Measurements from ENCODE around the gene RPGRIP1.
"Not testable (repeated sequence)": the region's sequence is repeated elsewhere in the genome, so short reads cannot be mapped to it uniquely, and the experiment has no call there.

Gene RPGRIP1

GRCh38 chr14:21281917-21282316 is 2.0 kb downstream of the RPGRIP1 start:
- not testable (repeated sequence) for H3K27me3 ChIP-seq (ENCODE audit: control insufficient read depth in 1 of 2, insufficient read depth in 2 of 2, low read length in 2 of 2); H3K9me3 ChIP-seq (ENCODE audit: low read length); H3K4me3 ChIP-seq (ENCODE audit: low read depth in 1 of 2, low read length in 2 of 2); H3K9ac ChIP-seq (ENCODE audit: low read length); H3K36me3 ChIP-seq (ENCODE audit: insufficient read depth, low read length); H3K4me1 ChIP-seq (ENCODE audit: insufficient read depth, low read length); H3K27ac ChIP-seq (ENCODE audit: low read depth, low read length)

- not testable (repeated sequence) for H3K4me3 ChIP-seq (ENCODE audit: low read depth in 1 of 2, low read length in 2 of 2); H3K27me3 ChIP-seq (ENCODE audit: control insufficient read depth in 1 of 2, insufficient read depth in 2 of 2, low read length in 2 of 2); H3K27ac ChIP-seq (ENCODE audit: low read depth, low read length); H3K9ac ChIP-seq (ENCODE audit: low read length); H3K36me3 ChIP-seq (ENCODE audit: insufficient read depth, low read length); H3K4me1 ChIP-seq (ENCODE audit: insufficient read depth, low read length); H3K9me3 ChIP-seq (ENCODE audit: low read length)
Observed at GRCh38 chr14:21286516-21286915, 6.6 kb downstream of the RPGRIP1 start.

- Histone ChIP-seq H3K4me3 (ENCODE audit: low read depth in 1 of 2, low read length in 2 of 2) (no peak overlapping the region), H3K9ac (ENCODE audit: low read length) (no peak overlapping the region), H3K27me3 (ENCODE audit: control insufficient read depth in 1 of 2, insufficient read depth in 2 of 2, low read length in 2 of 2) (no peaks in the 10 kb centered on the region)
Observed at GRCh38 chr14:21287168-21287567, 7.3 kb downstream of the RPGRIP1 start.

GRCh38 chr14:21294026-21294425 is 14.1 kb downstream of the RPGRIP1 start:
- not testable (repeated sequence) for H3K9me3 ChIP-seq (ENCODE audit: low read length); H3K9ac ChIP-seq (ENCODE audit: low read length); H3K36me3 ChIP-seq (ENCODE audit: insufficient read depth, low read length); H3K27ac ChIP-seq (ENCODE audit: low read depth, low read length); H3K27me3 ChIP-seq (ENCODE audit: control insufficient read depth in 1 of 2, insufficient read depth in 2 of 2, low read length in 2 of 2); H3K4me3 ChIP-seq (ENCODE audit: low read depth in 1 of 2, low read length in 2 of 2); H3K4me1 ChIP-seq (ENCODE audit: insufficient read depth, low read length)

More at GRCh38 chr14:21287168-21287567, 7.3 kb downstream of the RPGRIP1 start:
- Histone ChIP-seq H3K4me1 (ENCODE audit: insufficient read depth, low read length) (no peaks in the 10 kb centered on the region), H3K9me3 (ENCODE audit: low read length) (no peaks in the 10 kb centered on the region), H3K27ac (ENCODE audit: low read depth, low read length) (no peak overlapping the region), H3K36me3 (ENCODE audit: insufficient read depth, low read length) (no peaks in the 10 kb centered on the region)

GRCh38 chr14:21298358-21298757 is 18.5 kb downstream of the RPGRIP1 start:
- H3K9me3 ChIP-seq (ENCODE audit: low read length), result no peaks in the 10 kb centered on the region
- peaks cover 0 to 6% of the 10 kb centered on the region in 2 donors for H3K27me3 ChIP-seq (ENCODE audit: control insufficient read depth in 1 of 2, insufficient read depth in 2 of 2, low read length in 2 of 2)
- H3K9ac ChIP-seq (ENCODE audit: low read length), result no peak overlapping the region
- no peaks in the 10 kb centered on the region for H3K4me1 ChIP-seq (ENCODE audit: insufficient read depth, low read length)
- H3K36me3 ChIP-seq (ENCODE audit: insufficient read depth, low read length), result no peaks in the 10 kb centered on the region
- H3K27ac ChIP-seq (ENCODE audit: low read depth, low read length), result no peak overlapping the region
- no peak overlapping the region for H3K4me3 ChIP-seq (ENCODE audit: low read depth in 1 of 2, low read length in 2 of 2)

- Histone ChIP-seq H3K4me1 (ENCODE audit: insufficient read depth, low read length) (no peaks in the 10 kb centered on the region), H3K4me3 (ENCODE audit: low read depth in 1 of 2, low read length in 2 of 2) (no peak overlapping the region), H3K36me3 (ENCODE audit: insufficient read depth, low read length) (no peaks in the 10 kb centered on the region), H3K9me3 (ENCODE audit: low read length) (no peaks in the 10 kb centered on the region), H3K9ac (ENCODE audit: low read length) (no peak overlapping the region), H3K27ac (ENCODE audit: low read depth, low read length) (no peak overlapping the region), H3K27me3 (ENCODE audit: control insufficient read depth in 1 of 2, insufficient read depth in 2 of 2, low read length in 2 of 2) (peaks cover 0 to 6% of the 10 kb centered on the region in 2 donors)
Observed at GRCh38 chr14:21299562-21300130, 19.8 kb downstream of the RPGRIP1 start.

GRCh38 chr14:21300892-21301291 is 21.0 kb downstream of the RPGRIP1 start:
- H3K9ac ChIP-seq (ENCODE audit: low read length), result no peak overlapping the region
- no peaks in the 10 kb centered on the region for H3K4me1 ChIP-seq (ENCODE audit: insufficient read depth, low read length)
- no peak overlapping the region for H3K27ac ChIP-seq (ENCODE audit: low read depth, low read length)
- H3K27me3 ChIP-seq (ENCODE audit: control insufficient read depth in 1 of 2, insufficient read depth in 2 of 2, low read length in 2 of 2), result peaks cover 0 to 6% of the 10 kb centered on the region in 2 donors
- H3K4me3 ChIP-seq (ENCODE audit: low read depth in 1 of 2, low read length in 2 of 2), result no peak overlapping the region
- H3K9me3 ChIP-seq (ENCODE audit: low read length), result no peaks in the 10 kb centered on the region
- no peaks in the 10 kb centered on the region for H3K36me3 ChIP-seq (ENCODE audit: insufficient read depth, low read length)

- no peaks in the 10 kb centered on the region for H3K36me3 ChIP-seq (ENCODE audit: insufficient read depth, low read length)
- H3K9ac ChIP-seq (ENCODE audit: low read length), result no peak overlapping the region
- peaks cover 0 to 6% of the 10 kb centered on the region in 2 donors for H3K27me3 ChIP-seq (ENCODE audit: control insufficient read depth in 1 of 2, insufficient read depth in 2 of 2, low read length in 2 of 2)
- H3K4me3 ChIP-seq (ENCODE audit: low read depth in 1 of 2, low read length in 2 of 2), result no peak overlapping the region
- H3K9me3 ChIP-seq (ENCODE audit: low read length), result no peaks in the 10 kb centered on the region
- no peaks in the 10 kb centered on the region for H3K4me1 ChIP-seq (ENCODE audit: insufficient read depth, low read length)
- H3K27ac ChIP-seq (ENCODE audit: low read depth, low read length), result no peak overlapping the region
Observed at GRCh38 chr14:21302013-21302835, 22.3 kb downstream of the RPGRIP1 start.

- not testable (repeated sequence) for H3K27me3 ChIP-seq (ENCODE audit: control insufficient read depth in 1 of 2, insufficient read depth in 2 of 2, low read length in 2 of 2); H3K9me3 ChIP-seq (ENCODE audit: low read length); H3K9ac ChIP-seq (ENCODE audit: low read length); H3K27ac ChIP-seq (ENCODE audit: low read depth, low read length); H3K36me3 ChIP-seq (ENCODE audit: insufficient read depth, low read length); H3K4me1 ChIP-seq (ENCODE audit: insufficient read depth, low read length); H3K4me3 ChIP-seq (ENCODE audit: low read depth in 1 of 2, low read length in 2 of 2)
Observed at GRCh38 chr14:21302836-21303140, 22.9 kb downstream of the RPGRIP1 start.

- Histone ChIP-seq H3K27ac (ENCODE audit: low read depth, low read length) (no peak overlapping the region), H3K9me3 (ENCODE audit: low read length) (no peaks in the 10 kb centered on the region), H3K4me3 (ENCODE audit: low read depth in 1 of 2, low read length in 2 of 2) (no peak overlapping the region), H3K4me1 (ENCODE audit: insufficient read depth, low read length) (no peaks in the 10 kb centered on the region), H3K9ac (ENCODE audit: low read length) (no peak overlapping the region), H3K36me3 (ENCODE audit: insufficient read depth, low read length) (no peaks in the 10 kb centered on the region), H3K27me3 (ENCODE audit: control insufficient read depth in 1 of 2, insufficient read depth in 2 of 2, low read length in 2 of 2) (no peaks in the 10 kb centered on the region)
Observed at GRCh38 chr14:21307637-21308036, 27.8 kb downstream of the RPGRIP1 start.

- Histone ChIP-seq H3K4me3 (ENCODE audit: low read depth in 1 of 2, low read length in 2 of 2) (no peak overlapping the region), H3K9ac (ENCODE audit: low read length) (no peak overlapping the region), H3K27me3 (ENCODE audit: control insufficient read depth in 1 of 2, insufficient read depth in 2 of 2, low read length in 2 of 2) (no peaks in the 10 kb centered on the region), H3K27ac (ENCODE audit: low read depth, low read length) (no peak overlapping the region), H3K4me1 (ENCODE audit: insufficient read depth, low read length) (no peaks in the 10 kb centered on the region), H3K9me3 (ENCODE audit: low read length) (no peaks in the 10 kb centered on the region), H3K36me3 (ENCODE audit: insufficient read depth, low read length) (no peaks in the 10 kb centered on the region)
Observed at GRCh38 chr14:21308132-21308478, 28.2 kb downstream of the RPGRIP1 start.

All from muscle layer of colon (tissue), 2 donors.